K562 (cell line): ENCODE results near the gene NAA80. TPM values are rescaled to one million over a fixed set of nuclear protein-coding genes. Genes with fewer than 3 reads are reported as not detected.

Source experiments
- ATAC-seq: fragments of 200-7000 bp; cut with Tn5 transposase; 3 replicates; pipeline ENCODE4 v1.9.1; 2020; ENCODE audit warnings: moderate library complexity
- BruUV-seq: library from RNA; stranded (reverse); fragments of 400-500 nt; replicated peaks from 2 replicates; lab custom pipeline; 2021; lab: Mats Ljungman, UMichigan
- CTCF ChIA-PET: fragments of 300-600 bp; formaldehyde crosslinking; extraction: SDS; loops from one replicate; lab custom pipeline; 2021; ENCODE audit warnings: low intra/inter-chr PET ratio; lab: Yijun Ruan, JAX
- POLR2A ChIA-PET: fragments of 300-600, 350-650 bp; sonication (Branson Sonifier 250); formaldehyde crosslinking; extraction: SDS; loops from one replicate; lab custom pipeline; 2021; ENCODE audit warnings: antibody characterized with exemption, inconsistent platforms; lab: Yijun Ruan, JAX
- DNase-seq, 4 experiments: peaks; one replicate each; pipeline versions ENCODE4 v3.0.0 to v3.0.0-alpha.2; 2011 to 2018; ENCODE audit warnings: low spot score in 3 of 4, mixed read lengths in 3 of 4; ENCODE audit errors: extremely low read depth in 1 of 4
- FAIRE-seq: peaks from 2 replicates; lab custom pipeline; 2011; peaks lifted over from hg19 to GRCh38; lab: Jason Lieb, UNC
- H2AFZ ChIP-seq: 2 replicates; pipeline ENCODE4 v1.6.0; 2011; ENCODE audit warnings: low read depth, low read length, control low read depth, inconsistent platforms
- H3K27ac ChIP-seq: fragments of 200-600 bp; 3 replicates; pipeline ENCODE4 v1.8.0; 2011; ENCODE audit warnings: low read depth, mild to moderate bottlenecking, control low read depth, inconsistent platforms, low read length, moderate library complexity, mixed read lengths; ENCODE audit errors: extremely low read depth
- H3K27me3 ChIP-seq, 2 experiments: fragments of 300-600 bp in 1 of 2; 2 replicates in 1 of 2; 3 replicates in 1 of 2; pipeline versions ENCODE4 v1.6.0 to v1.8.0; 2011; ENCODE audit warnings: inconsistent platforms in 2 of 2, low read length in 2 of 2, mild to moderate bottlenecking in 1 of 2, mixed read lengths in 1 of 2, moderate library complexity in 1 of 2; ENCODE audit not compliant: control insufficient read depth in 2 of 2, insufficient read depth in 2 of 2
- H3K36me3 ChIP-seq: fragments of 300-600 bp; 3 replicates; pipeline ENCODE4 v1.8.0; 2011; ENCODE audit warnings: mild to moderate bottlenecking, low read length, inconsistent platforms; ENCODE audit not compliant: control insufficient read depth, insufficient read depth
- H3K4me1 ChIP-seq, 2 experiments: fragments of 200-600 bp in 1 of 2; replicated peaks in 1 of 2; 2 replicates in 1 of 2; 3 replicates in 1 of 2; pipeline versions ENCODE4 v1.5.1 to v1.8.0; 2011; ENCODE audit warnings: inconsistent platforms in 2 of 2, low read length in 2 of 2, mild to moderate bottlenecking in 1 of 2, mixed read lengths in 1 of 2, moderate library complexity in 1 of 2; ENCODE audit not compliant: control insufficient read depth in 2 of 2, insufficient read depth in 2 of 2
- H3K4me2 ChIP-seq: 2 replicates; pipeline ENCODE4 v1.6.1; 2011; ENCODE audit warnings: low read length, control low read depth, inconsistent platforms, mixed read lengths; ENCODE audit not compliant: insufficient read depth
- H3K4me3 ChIP-seq: fragments of 200-600 bp; sonication (generic), shearing (Covaris generic); 2 replicates; pipeline ENCODE4 v1.5.1; 2016; ENCODE audit warnings: control low read depth, inconsistent platforms
- H3K79me2 ChIP-seq: fragments of 200-600 bp; 3 replicates; pipeline ENCODE4 v1.8.0; 2011; ENCODE audit warnings: low read length, inconsistent platforms; ENCODE audit not compliant: control insufficient read depth, insufficient read depth
- H3K9ac ChIP-seq, 2 experiments: 2 replicates each; pipeline versions ENCODE4 v1.6.0 to v1.6.1; 2011; ENCODE audit warnings: low read depth in 2 of 2, low read length in 2 of 2, control low read depth in 1 of 2, inconsistent platforms in 1 of 2, mild to moderate bottlenecking in 1 of 2, mixed read lengths in 1 of 2; ENCODE audit not compliant: insufficient read depth in 1 of 2
- H3K9me1 ChIP-seq: one replicate; pipeline ENCODE4 v1.6.0; 2011; ENCODE audit warnings: inconsistent platforms, mild to moderate bottlenecking, low read length, moderate library complexity; ENCODE audit not compliant: control insufficient read depth, insufficient read depth
- H3K9me3 ChIP-seq: replicated peaks from 2 replicates; pipeline ENCODE4 v1.5.1; 2011; ENCODE audit warnings: low read depth, low read length, inconsistent platforms; ENCODE audit not compliant: control insufficient read depth, insufficient read depth
- H4K20me1 ChIP-seq: replicated peaks from 2 replicates; pipeline ENCODE4 v1.6.1; 2011; ENCODE audit warnings: low read length, inconsistent platforms, mixed read lengths; ENCODE audit not compliant: control insufficient read depth, insufficient read depth
- BACH1 ChIP-seq: fragments of 200-800 bp; sonication (Bioruptor generic); IDR thresholded peaks from 2 replicates; pipeline ENCODE4 v1.6.1; 2016; ENCODE audit warnings: missing genetic modification characterization, missing compliant biosample characterization
- CBFA2T2 ChIP-seq: fragments of 450-650 bp; conservative IDR thresholded peaks from 2 replicates; pipeline ENCODE4 v1.6.1; 2017; ENCODE audit warnings: mild to moderate bottlenecking
- CBX8 ChIP-seq: fragments of 200-600 bp; sonication (generic); IDR thresholded peaks from 2 replicates; pipeline ENCODE4 v1.6.1; 2012; ENCODE audit warnings: borderline replicate concordance, mixed run types, low read depth, mild to moderate bottlenecking, moderate library complexity, mixed read lengths, low read length, control low read depth, inconsistent platforms; ENCODE audit not compliant: poor library complexity, severe bottlenecking; ENCODE audit errors: extremely low read depth
- FOXM1 ChIP-seq, 2 experiments: fragments of 450-650 bp in 1 of 2; sonication (generic) in 1 of 2; formaldehyde crosslinking in 1 of 2; IDR thresholded peaks; 2 replicates each; pipeline versions ENCODE4 v1.6.1 to v1.9.0; 2017 to 2022; ENCODE audit warnings: low read depth in 2 of 2, mild to moderate bottlenecking in 2 of 2, missing genetic modification reagents in 1 of 2, moderate library complexity in 1 of 2
- HNRNPH1 ChIP-seq: fragments of 200-400 bp; formaldehyde crosslinking; optimal IDR thresholded peaks from 2 replicates; pipeline ENCODE3; 2017; ENCODE audit warnings: low read depth, mild to moderate bottlenecking, low read length, moderate library complexity
- KLF16 ChIP-seq: IDR thresholded peaks from 2 replicates; pipeline ENCODE4 v1.6.1; 2016; ENCODE audit warnings: antibody characterized with exemption
- MED1 ChIP-seq: sonication (generic); formaldehyde crosslinking; IDR thresholded peaks from 2 replicates; pipeline ENCODE4 v1.8.1; 2023; ENCODE audit warnings: missing genetic modification reagents, borderline replicate concordance
- NR2F6 ChIP-seq: fragments of 450-650 bp; formaldehyde crosslinking; IDR thresholded peaks from 2 replicates; pipeline ENCODE4 v1.4.0; 2020; ENCODE audit warnings: mild to moderate bottlenecking
- PML ChIP-seq: IDR thresholded peaks from 2 replicates; pipeline ENCODE4 v1.6.1; 2012; ENCODE audit warnings: low read length, inconsistent platforms
- PURB ChIP-seq: sonication (generic); formaldehyde crosslinking; IDR thresholded peaks from 2 replicates; pipeline ENCODE4 v1.9.0; 2021; ENCODE audit warnings: low read depth, mild to moderate bottlenecking, missing genetic modification reagents
- RUNX1 ChIP-seq: sonication (generic); IDR thresholded peaks from 2 replicates; pipeline ENCODE4 v1.6.1; 2016; ENCODE audit warnings: antibody characterized with exemption, low read depth
- SMAD2 ChIP-seq: fragments of 150-350 bp; IDR thresholded peaks from 2 replicates; pipeline ENCODE4 v1.6.1; 2014; ENCODE audit warnings: low read depth, mild to moderate bottlenecking, low read length
- TAF7 ChIP-seq: fragments of 450-650 bp; IDR thresholded peaks from 2 replicates; pipeline ENCODE4 v1.6.1; 2016; ENCODE audit warnings: missing genetic modification characterization, missing compliant biosample characterization
- ZC3H11A ChIP-seq: IDR thresholded peaks from 2 replicates; pipeline ENCODE4 v1.6.1; 2012; ENCODE audit warnings: low read depth, low read length, improper control_type of control experiment
- ZNF212 ChIP-seq: fragments of 450-650 bp; formaldehyde crosslinking; IDR thresholded peaks from 2 replicates; pipeline ENCODE4 v1.4.0; 2020; ENCODE audit warnings: mild to moderate bottlenecking
- ZNF253 ChIP-seq: fragments of 250-450 bp; sonication (Bioruptor Pico); conservative IDR thresholded peaks from 2 replicates; pipeline ENCODE4 v1.6.1; 2021; ENCODE audit warnings: mild to moderate bottlenecking
- ZNF282 ChIP-seq: sonication (generic); formaldehyde crosslinking; IDR thresholded peaks from 2 replicates; pipeline ENCODE4 v1.8.1; 2023; ENCODE audit warnings: missing genetic modification reagents
- WGBS: fragments of 100-300 bp; shearing (Covaris generic); methylation state at CpG from one replicate; pipeline ENCODE4 v1.1.6; 2016; ENCODE audit warnings: low coverage, mixed read lengths; ENCODE audit not compliant: insufficient coverage; ENCODE audit errors: missing lambda C conversion rate; 5-methylcytosine and 5-hydroxymethylcytosine counted together
- in situ Hi-C: fragments of 300-500 bp; cut with MboI; formaldehyde crosslinking; loops from 4 replicates; pipeline ENCODE4 v1.15.0; 2018; ENCODE audit warnings: inconsistent platforms, mixed read lengths
- intact Hi-C: fragments of 100-400 bp; cut with micrococcal nuclease; formaldehyde crosslinking; loops from 2 replicates; pipeline ENCODE4 v1.14.2; 2022
- polyA plus RNA-seq, 8 experiments: library from polyadenylated mRNA; depleted of rRNA in 4 of 8; stranded (reverse) in 5 of 8; unstranded in 3 of 8; fragments of >200 nt; fragmentation: Nextera tagmentation in 2 of 8; fragmentation: Illumina TruSeq in 1 of 8; extraction: Ambion mirVana in 2 of 8; extraction: Trizol in 1 of 8; gene quantifications; 2 replicates each; pipeline versions ENCODE4 v1.2.1 to v1.2.3, GENCODE V29; 2011 to 2014; ENCODE audit warnings: inconsistent platforms in 1 of 8, missing spikeins in 1 of 8
- total RNA-seq, 7 experiments: library from RNA; depleted of rRNA in 6 of 7; stranded (reverse); fragments of >200 nt in 6 of 7; fragmentation: Illumina TruSeq in 2 of 7; extraction: Trizol in 2 of 7; gene quantifications; 2 replicates each; pipeline versions ENCODE4 v1.2.1 to v1.2.3, GENCODE V29; 2011 to 2021; ENCODE audit warnings: low replicate concordance in 1 of 7
- TF ChIP-seq, protein P1 (sequence below): fragments of 200-800 bp; sonication (Bioruptor generic); IDR thresholded peaks from 2 replicates; pipeline ENCODE4 v1.6.1; 2016; ENCODE audit warnings: missing genetic modification characterization, missing compliant biosample characterization

NAA80 gene
- total and polyA plus RNA-seq, 9 of the 15 experiments (the other 6 are each of a cell fraction or from before 2014, with no cell fraction given) = 0.82 to 24.0 (median 8.6) TPM

DNA sequence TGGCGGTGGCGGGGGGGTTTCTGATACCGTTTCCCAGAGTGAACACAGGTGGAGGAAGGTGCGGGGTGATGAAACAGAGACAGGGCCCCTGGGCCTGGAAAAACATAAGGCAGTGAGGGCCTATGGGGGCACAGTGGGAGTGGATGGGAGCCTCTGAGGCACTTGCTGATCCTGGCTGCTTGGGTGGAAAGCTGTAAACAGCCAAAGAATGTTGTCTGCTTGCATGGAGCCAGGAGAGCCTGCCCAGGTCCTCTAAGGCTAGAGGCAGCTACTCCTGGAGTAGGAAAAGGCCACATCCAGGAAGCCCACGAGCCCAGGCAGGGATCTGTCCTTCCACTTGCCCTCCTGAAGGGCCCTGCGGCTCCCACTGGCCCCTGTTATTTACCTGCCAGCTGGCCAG is 33.2 kb downstream of the NAA80 start (continued):
- TF ChIP-seq ZNF253 (CRISPR knock-in tag) = no peak
- TF ChIP-seq ZNF212 (CRISPR knock-in tag) = no peak
- TF ChIP-seq BACH1 (tag) = no peak
- no peak for TF ChIP-seq NR2F6 (CRISPR knock-in tag)
- no peak for TF ChIP-seq TAF7 (tag)
- TF ChIP-seq, all 486 proteins: peak for 0

DNA sequence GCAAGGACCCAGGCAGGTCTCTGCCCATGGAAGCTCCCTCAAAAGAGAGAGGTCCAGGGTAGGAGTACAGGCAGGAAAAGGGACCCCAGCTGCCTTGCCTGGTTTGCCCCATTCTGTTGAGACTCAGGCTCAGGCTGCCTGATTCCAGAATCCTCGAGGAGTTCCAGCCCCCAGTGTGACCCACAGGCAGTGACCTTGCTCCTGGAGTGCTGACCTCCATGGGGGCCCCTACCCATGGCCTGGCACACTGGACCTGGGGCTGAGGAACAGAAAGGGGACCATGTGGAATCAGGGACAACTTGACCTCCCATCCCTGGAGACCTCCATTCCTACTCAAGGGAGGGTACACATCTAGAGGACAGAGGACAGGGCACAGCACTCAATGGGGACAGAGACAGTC is 33.6 kb downstream of the NAA80 start:
- no TSS peak for BruUV-seq
- Histone ChIP-seq H3K9ac (no peak overlapping the region), H3K9me3 (no peaks in the 10 kb centered on the region), H3K27ac (no peak overlapping the region), H3K4me2 (no peak overlapping the region), H2AFZ (no peak overlapping the region), H3K36me3 (no peaks in the 10 kb centered on the region), H3K9me1 (no peaks in the 10 kb centered on the region), H3K79me2 (peaks cover 1% of the 10 kb centered on the region; the same call in 1 of the 3 replicates), H3K27me3 (no peaks in the 10 kb centered on the region), H4K20me1 (no peaks in the 10 kb centered on the region; the same call in 1 of the 2 replicates), H3K4me3 (no peak overlapping the region), H3K4me1 (peaks cover 6 to 50% of the 10 kb centered on the region in 2 experiments; a peak in 4 of 5 replicates)
- CTCF ChIA-PET = no interaction called here
- in situ Hi-C loops = no loop called here
- FAIRE-seq (no peak), DNase-seq (no peak), ATAC-seq (no peak)
- 13% methylated on average over 1 of the region's 1 CpG for WGBS
- intact Hi-C loops = no loop called here
- POLR2A ChIA-PET = interaction anchor here (0.9 kb wide), 1 partner anchor 53 kb away, joined by 3 read pairs; no protein-coding TSS in a partner anchor
- TF ChIP-seq ZC3H11A (no peak), SMAD2 (no peak), PURB (CRISPR knock-in tag) (no peak), FOXM1 (IDR thresholded peaks at IDR 0.05; ENCODE audit: low read depth) (no peak), FOXM1 (CRISPR knock-in tag; IDR thresholded peaks at IDR 0.05; ENCODE audit: low read depth) (no peak), PML (no peak), CBX8 (no peak), CBFA2T2 (no peak), KLF16 (no peak), HNRNPH1 (no peak), ZNF282 (CRISPR knock-in tag) (no peak), RUNX1 (no peak), MED1 (CRISPR knock-in tag) (no peak)
- TF ChIP-seq, protein P1, sequence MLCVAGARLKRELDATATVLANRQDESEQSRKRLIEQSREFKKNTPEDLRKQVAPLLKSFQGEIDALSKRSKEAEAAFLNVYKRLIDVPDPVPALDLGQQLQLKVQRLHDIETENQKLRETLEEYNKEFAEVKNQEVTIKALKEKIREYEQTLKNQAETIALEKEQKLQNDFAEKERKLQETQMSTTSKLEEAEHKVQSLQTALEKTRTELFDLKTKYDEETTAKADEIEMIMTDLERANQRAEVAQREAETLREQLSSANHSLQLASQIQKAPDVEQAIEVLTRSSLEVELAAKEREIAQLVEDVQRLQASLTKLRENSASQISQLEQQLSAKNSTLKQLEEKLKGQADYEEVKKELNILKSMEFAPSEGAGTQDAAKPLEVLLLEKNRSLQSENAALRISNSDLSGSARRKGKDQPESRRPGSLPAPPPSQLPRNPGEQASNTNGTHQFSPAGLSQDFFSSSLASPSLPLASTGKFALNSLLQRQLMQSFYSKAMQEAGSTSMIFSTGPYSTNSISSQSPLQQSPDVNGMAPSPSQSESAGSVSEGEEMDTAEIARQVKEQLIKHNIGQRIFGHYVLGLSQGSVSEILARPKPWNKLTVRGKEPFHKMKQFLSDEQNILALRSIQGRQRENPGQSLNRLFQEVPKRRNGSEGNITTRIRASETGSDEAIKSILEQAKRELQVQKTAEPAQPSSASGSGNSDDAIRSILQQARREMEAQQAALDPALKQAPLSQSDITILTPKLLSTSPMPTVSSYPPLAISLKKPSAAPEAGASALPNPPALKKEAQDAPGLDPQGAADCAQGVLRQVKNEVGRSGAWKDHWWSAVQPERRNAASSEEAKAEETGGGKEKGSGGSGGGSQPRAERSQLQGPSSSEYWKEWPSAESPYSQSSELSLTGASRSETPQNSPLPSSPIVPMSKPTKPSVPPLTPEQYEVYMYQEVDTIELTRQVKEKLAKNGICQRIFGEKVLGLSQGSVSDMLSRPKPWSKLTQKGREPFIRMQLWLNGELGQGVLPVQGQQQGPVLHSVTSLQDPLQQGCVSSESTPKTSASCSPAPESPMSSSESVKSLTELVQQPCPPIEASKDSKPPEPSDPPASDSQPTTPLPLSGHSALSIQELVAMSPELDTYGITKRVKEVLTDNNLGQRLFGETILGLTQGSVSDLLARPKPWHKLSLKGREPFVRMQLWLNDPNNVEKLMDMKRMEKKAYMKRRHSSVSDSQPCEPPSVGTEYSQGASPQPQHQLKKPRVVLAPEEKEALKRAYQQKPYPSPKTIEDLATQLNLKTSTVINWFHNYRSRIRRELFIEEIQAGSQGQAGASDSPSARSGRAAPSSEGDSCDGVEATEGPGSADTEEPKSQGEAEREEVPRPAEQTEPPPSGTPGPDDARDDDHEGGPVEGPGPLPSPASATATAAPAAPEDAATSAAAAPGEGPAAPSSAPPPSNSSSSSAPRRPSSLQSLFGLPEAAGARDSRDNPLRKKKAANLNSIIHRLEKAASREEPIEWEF = no peak
